Activated naive CD8-positive, alpha-beta T cell treated with anti-CD3 and anti-CD28 coated beads, Interleukin-2, amount 50 U/mL, for 24 hours (primary cell): Measurements from ENCODE around the gene TRIM2.
A peak's percentile ranks its signal among the peaks of the same experiment; 100 is the strongest.
"Not testable (repeated sequence)": the region's sequence is repeated elsewhere in the genome, so short reads cannot be mapped to it uniquely, and the experiment has no call there.

ENCODE experiments used
- ATAC-seq: fragments of 150-1000 bp; cut with Tn5 transposase; one replicate; pipeline ENCODE4 v1.10.0; 2021
- DNase-seq: peaks from one replicate; pipeline ENCODE4 v3.0.0; 2021
- H3K27ac Mint-ChIP-seq: one replicate; pipeline ENCODE4 v1.8.0; 2021; ENCODE audit warnings: mild to moderate bottlenecking, mixed read lengths
- H3K27me3 Mint-ChIP-seq: one replicate; pipeline ENCODE4 v1.8.0; 2021; ENCODE audit warnings: mixed read lengths
- H3K36me3 Mint-ChIP-seq: one replicate; pipeline ENCODE4 v1.8.0; 2021; ENCODE audit warnings: low read depth, mixed read lengths
- H3K4me1 Mint-ChIP-seq: one replicate; pipeline ENCODE4 v1.8.0; 2021; ENCODE audit warnings: mixed read lengths
- H3K4me3 Mint-ChIP-seq: one replicate; pipeline ENCODE4 v1.8.0; 2021; ENCODE audit warnings: mild to moderate bottlenecking, moderate library complexity, mixed read lengths
- H3K9me3 Mint-ChIP-seq: one replicate; pipeline ENCODE4 v1.8.0; 2021; ENCODE audit warnings: mixed read lengths

Gene TRIM2

GRCh38 chr4:153204247-153204671 lies at the start of gene TRIM2:
TSS of gene TRIM2 (plus strand) at chr4:153204443. CDS start at chr4:153204531, 88 bp downstream.
- no peak for ATAC-seq
- peak within 1 kb of the TSS; percentile 21 for H3K4me3 Mint-ChIP-seq
- no peaks in the 10 kb centered on the region for H3K9me3 Mint-ChIP-seq
- no peak for DNase-seq
- H3K36me3 Mint-ChIP-seq, result no peaks in the 10 kb centered on the region
- H3K27ac Mint-ChIP-seq, result peak within 1 kb of the TSS; percentile 27
- peaks cover 33% of the 10 kb centered on the region for H3K4me1 Mint-ChIP-seq
- H3K27me3 Mint-ChIP-seq, result peaks cover 4% of the 10 kb centered on the region

DNA sequence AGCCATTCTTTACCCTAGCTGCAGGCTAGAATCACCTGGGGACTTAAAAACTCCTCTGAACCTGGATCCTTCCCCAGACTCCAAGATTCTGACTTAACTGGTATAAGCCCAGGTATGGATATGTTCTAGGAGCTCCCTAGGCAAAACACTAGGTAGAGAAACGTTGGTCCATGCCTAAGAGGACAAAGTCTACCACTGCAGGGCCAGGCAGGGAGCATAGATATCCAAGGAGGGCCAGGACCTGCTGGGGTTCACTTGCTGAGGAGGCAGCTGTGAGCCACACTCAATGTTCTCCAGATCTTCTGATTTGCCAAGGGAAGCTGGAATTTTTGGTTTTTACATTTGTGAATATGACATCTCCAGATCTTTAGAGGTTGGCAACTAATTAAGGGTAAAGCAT lies 48.6 kb upstream of the TRIM2 start:
- H3K4me1 Mint-ChIP-seq, result peaks cover 67% of the 10 kb centered on the region

DNA sequence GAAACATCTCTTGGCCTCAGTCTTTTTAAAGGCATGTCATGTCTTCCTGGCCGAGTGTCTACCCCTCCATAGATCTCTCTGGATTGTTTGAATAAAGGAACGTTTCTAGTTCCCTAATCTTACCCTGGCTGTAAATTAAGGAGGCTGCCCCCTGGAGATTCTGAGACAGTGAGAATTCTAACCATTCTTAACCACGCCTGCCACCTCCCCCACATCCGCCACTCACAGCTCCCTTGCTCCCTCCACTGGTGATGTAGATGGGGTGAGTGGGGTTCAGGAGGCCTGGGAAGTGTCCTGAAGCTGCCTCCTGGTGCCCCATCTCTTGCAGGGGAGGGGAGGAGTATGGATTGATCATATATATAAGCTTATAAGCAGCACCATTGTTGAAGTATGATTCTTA lies 48.0 kb upstream of the TRIM2 start:
- no peak for ATAC-seq
- Mint-ChIP-seq H3K9me3 (no peaks in the 10 kb centered on the region), H3K4me1 (peaks cover 68% of the 10 kb centered on the region), H3K36me3 (no peaks in the 10 kb centered on the region), H3K27ac (no peak overlapping the region), H3K4me3 (no peak overlapping the region), H3K27me3 (peaks cover 41% of the 10 kb centered on the region)
- DNase-seq, result peak; percentile 38

More for the DNA sequence above, 48.6 kb upstream of the TRIM2 start:
- DNase-seq (no peak), ATAC-seq (no peak)
- Mint-ChIP-seq H3K27me3 (peaks cover 46% of the 10 kb centered on the region), H3K9me3 (no peaks in the 10 kb centered on the region), H3K36me3 (no peaks in the 10 kb centered on the region), H3K4me3 (no peak overlapping the region), H3K27ac (no peak overlapping the region)

GRCh38 chr4:153156721-153157120 lies 47.5 kb upstream of the TRIM2 start:
- no peaks in the 10 kb centered on the region for H3K36me3 Mint-ChIP-seq
- H3K27me3 Mint-ChIP-seq, result peaks cover 36% of the 10 kb centered on the region
- ATAC-seq (no peak), DNase-seq (no peak)
- H3K4me1 Mint-ChIP-seq, result peaks cover 64% of the 10 kb centered on the region
- no peak overlapping the region for H3K27ac Mint-ChIP-seq
- no peak overlapping the region for H3K4me3 Mint-ChIP-seq
- H3K9me3 Mint-ChIP-seq, result no peaks in the 10 kb centered on the region

DNA sequence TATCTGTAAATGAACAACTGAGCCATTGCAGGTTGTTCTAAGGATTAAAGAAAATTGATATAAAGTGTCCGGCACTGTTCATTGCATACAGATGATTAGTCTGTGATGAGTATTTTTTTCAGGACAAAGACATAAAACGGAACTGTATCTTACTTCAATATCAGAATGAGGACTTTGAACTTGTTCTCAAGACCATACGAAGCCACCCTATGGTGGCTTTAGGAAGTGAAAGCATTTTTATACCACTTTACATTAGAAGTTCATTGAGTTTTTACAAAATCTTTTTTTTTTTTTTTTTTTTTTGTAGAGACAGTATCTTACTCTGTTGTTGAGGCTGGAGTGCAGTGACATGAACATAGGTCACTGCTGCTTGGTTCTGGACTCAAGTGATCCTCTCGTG lies 45.2 kb upstream of the TRIM2 start:
- DNase-seq (no peak), ATAC-seq (no peak)
- Mint-ChIP-seq H3K27ac (no peak overlapping the region), H3K4me1 (peaks cover 45% of the 10 kb centered on the region), H3K36me3 (no peaks in the 10 kb centered on the region), H3K9me3 (no peaks in the 10 kb centered on the region), H3K4me3 (no peak overlapping the region), H3K27me3 (peaks cover 26% of the 10 kb centered on the region)

DNA sequence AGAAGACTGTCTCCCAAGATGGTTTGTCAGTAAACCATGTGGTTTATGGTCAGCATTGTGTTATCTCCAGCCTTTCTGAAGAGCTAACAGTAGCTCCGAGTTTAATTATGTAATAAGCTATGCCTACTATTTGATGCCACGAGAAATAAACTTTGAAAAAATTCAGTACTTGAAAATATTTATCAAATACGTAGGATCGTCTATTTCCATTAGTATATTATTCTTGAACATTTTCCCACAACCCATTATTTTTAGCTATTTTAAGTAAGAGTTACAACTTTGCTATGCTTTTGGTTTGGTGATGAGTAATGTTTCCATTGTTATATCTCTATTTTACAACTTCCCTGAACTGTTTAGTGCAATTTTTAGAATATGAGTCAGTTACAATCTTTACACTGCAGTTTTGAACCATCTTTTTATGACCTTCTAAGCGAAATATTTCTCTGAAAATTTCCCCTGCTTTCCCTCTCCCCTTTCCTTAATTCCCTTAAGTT lies 44.5 kb upstream of the TRIM2 start:
- peaks cover 21% of the 10 kb centered on the region for H3K27me3 Mint-ChIP-seq
- H3K9me3 Mint-ChIP-seq, result no peaks in the 10 kb centered on the region
- H3K4me1 Mint-ChIP-seq, result peaks cover 40% of the 10 kb centered on the region
- no peaks in the 10 kb centered on the region for H3K36me3 Mint-ChIP-seq
- ATAC-seq (peak; percentile 59), DNase-seq (no peak)
- peak overlapping the region; percentile 43 for H3K27ac Mint-ChIP-seq
- peak overlapping the region; percentile 28 for H3K4me3 Mint-ChIP-seq

DNA sequence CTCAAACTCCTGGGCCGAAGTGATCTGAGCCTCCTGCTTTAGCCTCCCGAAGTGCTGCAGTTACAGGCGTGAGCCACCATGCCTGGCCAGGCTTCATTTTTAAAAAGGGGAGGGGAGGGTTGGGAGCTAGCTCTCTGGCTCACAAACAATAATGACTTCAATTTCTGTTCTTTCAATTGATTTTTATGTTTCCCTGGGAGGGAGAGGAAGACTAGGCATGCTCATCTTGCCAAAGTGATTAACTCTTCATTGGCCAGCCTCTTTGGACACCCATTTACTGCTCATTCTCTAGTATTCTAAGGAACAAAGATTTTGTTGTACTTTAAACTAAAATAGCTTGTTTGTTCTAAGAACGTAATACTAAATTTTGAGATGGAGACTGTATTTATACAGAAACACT lies 43.4 kb upstream of the TRIM2 start:
- DNase-seq, result no peak
- no peak overlapping the region for H3K4me3 Mint-ChIP-seq
- no peaks in the 10 kb centered on the region for H3K36me3 Mint-ChIP-seq
- H3K27ac Mint-ChIP-seq, result no peak overlapping the region
- H3K4me1 Mint-ChIP-seq, result peaks cover 38% of the 10 kb centered on the region
- no peaks in the 10 kb centered on the region for H3K9me3 Mint-ChIP-seq
- peaks cover 15% of the 10 kb centered on the region for H3K27me3 Mint-ChIP-seq
- ATAC-seq, result no peak

DNA sequence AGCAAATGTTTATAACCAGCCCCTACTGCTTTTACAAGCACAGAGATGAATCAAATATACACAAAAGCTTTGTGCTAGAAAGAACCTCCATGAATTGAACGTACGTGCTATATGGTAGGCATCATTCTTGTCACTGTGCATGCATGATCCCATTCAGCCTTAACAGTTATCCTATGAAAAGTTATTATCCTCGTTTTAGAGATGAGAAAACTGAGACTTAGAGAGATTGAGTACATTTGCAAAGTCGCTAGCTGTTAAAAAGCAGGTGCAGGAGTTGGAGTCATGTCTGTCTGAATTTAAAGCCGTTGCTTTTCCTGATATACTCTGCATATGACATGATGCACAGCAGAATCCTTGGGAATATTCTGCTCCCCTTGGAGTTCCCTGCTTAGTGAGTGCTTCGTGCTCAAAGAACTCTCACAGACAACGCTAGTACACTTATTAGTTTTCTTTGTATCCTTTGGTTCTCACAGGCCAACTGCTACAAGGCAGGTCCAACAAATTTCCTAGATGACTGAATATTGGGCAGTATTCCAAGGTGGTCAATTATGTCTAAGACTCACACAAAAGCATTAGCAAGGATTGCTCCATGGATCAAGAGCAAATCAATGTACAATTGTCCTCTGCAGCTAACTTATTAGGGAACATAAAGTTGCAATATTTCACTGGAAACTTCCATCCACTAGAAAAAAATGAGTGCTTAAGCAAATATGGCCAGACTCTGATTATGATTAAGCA lies 42.8 kb upstream of the TRIM2 start:
- Mint-ChIP-seq H3K27me3 (peaks cover 12% of the 10 kb centered on the region), H3K4me3 (no peak overlapping the region), H3K4me1 (peaks cover 32% of the 10 kb centered on the region), H3K9me3 (no peaks in the 10 kb centered on the region), H3K27ac (no peak overlapping the region), H3K36me3 (no peaks in the 10 kb centered on the region)
- ATAC-seq (no peak), DNase-seq (no peak)

DNA sequence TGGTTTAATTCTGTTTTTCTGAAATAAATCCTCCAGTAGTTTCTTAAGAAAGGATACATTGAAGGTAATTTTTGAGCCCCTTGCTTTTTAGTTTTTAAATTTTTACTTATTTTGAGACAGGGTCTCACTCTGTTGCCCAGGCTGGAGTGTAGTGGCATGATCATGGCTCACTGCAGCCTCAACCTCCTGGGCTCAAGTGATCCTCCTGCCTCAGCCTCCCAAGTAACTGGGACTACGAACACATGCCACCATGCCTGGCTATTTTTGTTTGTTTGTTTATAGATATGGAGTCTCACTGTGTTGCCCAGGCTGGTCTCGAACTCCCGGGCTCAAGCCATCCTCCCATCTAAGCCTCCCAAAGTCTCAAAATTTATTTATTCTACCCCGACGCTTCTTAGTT lies 39.0 kb upstream of the TRIM2 start:
- not testable (repeated sequence) for H3K4me1 Mint-ChIP-seq, DNase-seq, H3K36me3 Mint-ChIP-seq, ATAC-seq, H3K27ac Mint-ChIP-seq, H3K4me3 Mint-ChIP-seq, H3K9me3 Mint-ChIP-seq
- peaks cover 19% of the 10 kb centered on the region for H3K27me3 Mint-ChIP-seq

- Mint-ChIP-seq H3K36me3 (no peaks in the 10 kb centered on the region), H3K9me3 (no peaks in the 10 kb centered on the region), H3K27ac (no peak overlapping the region), H3K4me3 (no peak overlapping the region), H3K4me1 (no peaks in the 10 kb centered on the region), H3K27me3 (peaks cover 19% of the 10 kb centered on the region)
- DNase-seq (no peak), ATAC-seq (no peak)
Measured at GRCh38 chr4:153166716-153167501, 37.3 kb upstream of the TRIM2 start.

DNA sequence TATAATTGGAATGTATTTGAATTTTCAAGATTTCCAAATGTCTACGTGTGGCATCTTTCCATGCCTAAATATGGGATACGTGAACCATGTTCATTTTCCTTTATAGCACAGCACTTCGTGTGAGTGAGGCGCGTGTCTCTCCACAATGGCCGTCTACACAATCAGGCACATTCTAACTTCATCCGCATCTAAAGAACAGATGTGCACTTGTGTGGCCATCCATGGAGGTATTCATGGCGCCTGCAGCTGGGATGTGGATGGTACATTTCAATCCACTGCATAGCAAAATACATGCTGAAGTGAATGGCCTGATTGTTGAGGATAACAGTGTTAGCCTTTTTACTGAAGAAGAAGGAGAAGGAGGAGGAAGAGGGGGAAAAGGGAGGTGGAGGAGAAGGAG lies 34.5 kb upstream of the TRIM2 start:
- H3K36me3 Mint-ChIP-seq, result no peaks in the 10 kb centered on the region
- no peaks in the 10 kb centered on the region for H3K9me3 Mint-ChIP-seq
- DNase-seq (no peak), ATAC-seq (no peak)
- H3K4me3 Mint-ChIP-seq, result no peak overlapping the region
- no peaks in the 10 kb centered on the region for H3K4me1 Mint-ChIP-seq
- peaks cover 19% of the 10 kb centered on the region for H3K27me3 Mint-ChIP-seq
- no peak overlapping the region for H3K27ac Mint-ChIP-seq

GRCh38 chr4:153170407-153170806 lies 33.8 kb upstream of the TRIM2 start:
- no peaks in the 10 kb centered on the region for H3K9me3 Mint-ChIP-seq
- peaks cover 18% of the 10 kb centered on the region for H3K27me3 Mint-ChIP-seq
- H3K36me3 Mint-ChIP-seq, result no peaks in the 10 kb centered on the region
- DNase-seq (no peak), ATAC-seq (no peak)
- no peak overlapping the region for H3K27ac Mint-ChIP-seq
- H3K4me3 Mint-ChIP-seq, result no peak overlapping the region
- no peaks in the 10 kb centered on the region for H3K4me1 Mint-ChIP-seq

DNA sequence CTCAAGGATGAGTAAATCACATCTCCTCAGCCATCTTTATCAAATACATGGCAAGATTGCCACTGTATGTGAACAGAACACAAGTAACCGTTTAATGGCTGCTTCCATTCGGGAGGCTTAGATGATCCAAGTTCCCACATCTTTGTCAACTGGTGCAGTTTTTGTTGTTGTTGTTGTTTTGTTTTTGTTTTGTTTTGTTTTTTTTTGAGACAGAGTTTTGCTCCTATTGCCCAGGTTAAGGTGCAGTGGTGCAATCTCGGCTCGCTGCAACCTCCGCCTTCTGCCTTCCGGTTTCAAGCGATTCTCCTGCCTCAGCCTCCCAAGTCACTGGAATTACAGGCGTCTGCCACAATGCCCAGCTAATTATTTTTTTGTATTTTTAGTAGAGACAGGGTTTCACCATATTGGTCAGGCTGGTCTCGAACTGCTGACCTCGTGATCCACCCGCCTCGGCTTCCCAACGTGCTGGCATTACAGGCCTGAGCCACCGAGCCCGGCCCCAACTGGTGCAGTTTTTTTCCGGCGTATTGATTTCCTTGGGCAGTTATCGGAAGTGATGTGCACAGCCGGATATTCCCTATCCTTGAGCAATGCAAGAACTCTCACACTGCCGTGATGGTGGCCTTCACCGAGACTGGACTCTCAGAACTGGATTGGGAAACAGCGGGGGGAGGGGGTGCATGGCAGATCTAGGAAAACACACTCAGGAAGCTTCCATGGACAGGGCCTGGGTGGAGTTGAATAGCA lies 29.2 kb upstream of the TRIM2 start:
- H3K4me1 Mint-ChIP-seq, result no peaks in the 10 kb centered on the region
- no peak for DNase-seq
- H3K36me3 Mint-ChIP-seq, result no peaks in the 10 kb centered on the region
- H3K9me3 Mint-ChIP-seq, result no peaks in the 10 kb centered on the region
- no peak for ATAC-seq
- peaks cover under 1% of the 10 kb centered on the region for H3K27me3 Mint-ChIP-seq
- H3K27ac Mint-ChIP-seq, result no peak overlapping the region
- no peak overlapping the region for H3K4me3 Mint-ChIP-seq

DNA sequence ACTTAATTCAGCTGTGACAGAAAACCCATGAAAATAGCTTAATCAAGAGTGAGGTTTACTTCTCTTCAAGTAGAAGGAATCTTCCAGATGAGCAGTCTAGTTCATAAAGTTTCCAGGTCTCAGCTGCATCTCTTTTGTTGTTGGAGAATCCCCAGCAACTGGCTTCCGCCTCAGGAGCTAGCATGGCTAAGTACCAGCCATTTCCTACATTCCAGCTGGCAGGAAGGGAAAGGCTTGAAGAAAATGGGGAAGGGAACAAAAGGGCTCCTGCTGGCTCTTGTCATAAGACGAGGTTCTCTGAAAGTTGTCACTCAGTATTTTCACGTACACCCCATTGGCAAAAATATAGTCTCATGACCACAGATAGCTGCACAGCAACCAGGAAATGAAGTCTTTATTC lies 27.3 kb upstream of the TRIM2 start:
- no peaks in the 10 kb centered on the region for H3K36me3 Mint-ChIP-seq
- no peak overlapping the region for H3K27ac Mint-ChIP-seq
- no peaks in the 10 kb centered on the region for H3K9me3 Mint-ChIP-seq
- DNase-seq (no peak), ATAC-seq (no peak)
- H3K4me1 Mint-ChIP-seq, result no peaks in the 10 kb centered on the region
- H3K27me3 Mint-ChIP-seq, result no peaks in the 10 kb centered on the region
- H3K4me3 Mint-ChIP-seq, result no peak overlapping the region
